IMR-90 (cell line): ENCODE results near the gene GNG8. TPM values are rescaled to one million over a fixed set of nuclear protein-coding genes. Genes with fewer than 3 reads are reported as not detected.
A peak's percentile ranks its signal among the peaks of the same experiment; 100 is the strongest.

Experiments
- ATAC-seq: fragments of 200-7000 bp; cut with Tn5 transposase; 2 replicates; pipeline ENCODE4 v1.9.1; 2020; ENCODE audit warnings: low read depth, mild to moderate bottlenecking, moderate library complexity
- BruUV-seq: library from RNA; stranded (reverse); fragments of 400-500 nt; replicated peaks from 2 replicates; lab custom pipeline; 2021; lab: Mats Ljungman, UMichigan
- CTCF ChIA-PET: fragments of 300-600 bp; formaldehyde crosslinking; extraction: SDS; loops from one replicate; lab custom pipeline; 2021; ENCODE audit warnings: antibody characterized with exemption; lab: Yijun Ruan, JAX
- POLR2A ChIA-PET: fragments of 300-600 bp; sonication (Branson Sonifier 250); formaldehyde crosslinking; loops from one replicate; lab custom pipeline; 2022; ENCODE audit warnings: antibody characterized with exemption; ENCODE audit not compliant: unreplicated experiment; lab: Charles Lee
- DNase-seq: peaks from one replicate; pipeline ENCODE4 v3.0.0; 2013
- H2AFZ ChIP-seq: replicated peaks from 2 replicates; pipeline ENCODE3; 2013; ENCODE audit warnings: low read length, mild to moderate bottlenecking; ENCODE audit not compliant: poor library complexity
- H2AK5ac ChIP-seq: 2 replicates; pipeline ENCODE4 v1.6.1; 2013; ENCODE audit warnings: low read depth, low read length, inconsistent platforms
- H2AK9ac ChIP-seq: replicated peaks from 2 replicates; pipeline ENCODE3; 2013; ENCODE audit warnings: mild to moderate bottlenecking, low read depth, low read length, moderate library complexity; ENCODE audit not compliant: poor library complexity
- H2BK120ac ChIP-seq: 2 replicates; pipeline ENCODE4 v1.6.1; 2013; ENCODE audit warnings: low read depth, low read length, inconsistent platforms
- H2BK15ac ChIP-seq: 3 replicates; pipeline ENCODE4 v1.6.1; 2013; ENCODE audit warnings: low read depth, low read length, inconsistent platforms
- H2BK20ac ChIP-seq: 2 replicates; pipeline ENCODE4 v1.6.1; 2013; ENCODE audit warnings: low read depth, mild to moderate bottlenecking, inconsistent platforms, low read length, moderate library complexity
- H2BK5ac ChIP-seq: 2 replicates; pipeline ENCODE4 v1.6.1; 2013; ENCODE audit warnings: mild to moderate bottlenecking, low read depth, low read length, inconsistent platforms; ENCODE audit not compliant: poor library complexity, severe bottlenecking
- H3K14ac ChIP-seq: replicated peaks from 2 replicates; pipeline ENCODE4 v1.6.1; 2013; ENCODE audit warnings: low read depth, low read length, inconsistent platforms
- H3K18ac ChIP-seq: 2 replicates; pipeline ENCODE4 v1.6.1; 2013; ENCODE audit warnings: low read depth, low read length, control low read depth
- H3K23ac ChIP-seq: 2 replicates; pipeline ENCODE4 v1.6.1; 2013; ENCODE audit warnings: low read depth, low read length, inconsistent platforms
- H3K27ac ChIP-seq: 2 replicates; pipeline ENCODE4 v1.5.1; 2013; ENCODE audit warnings: mild to moderate bottlenecking, control low read depth, low read length; ENCODE audit not compliant: insufficient read depth
- H3K27me3 ChIP-seq: 2 replicates; pipeline ENCODE4 v1.6.1; 2013; ENCODE audit warnings: low read length; ENCODE audit not compliant: control insufficient read depth, insufficient read depth
- H3K36me3 ChIP-seq: 2 replicates; pipeline ENCODE4 v1.6.1; 2013; ENCODE audit warnings: low read length, mixed read lengths; ENCODE audit not compliant: control insufficient read depth, insufficient read depth
- H3K4ac ChIP-seq: 2 replicates; pipeline ENCODE4 v1.6.1; 2013; ENCODE audit warnings: low read depth, low read length, inconsistent platforms
- H3K4me1 ChIP-seq: 2 replicates; pipeline ENCODE4 v1.6.1; 2013; ENCODE audit warnings: low read length, mixed read lengths; ENCODE audit not compliant: control insufficient read depth, insufficient read depth
- H3K4me2 ChIP-seq: 2 replicates; pipeline ENCODE4 v1.6.1; 2013; ENCODE audit warnings: low read depth, mild to moderate bottlenecking, control low read depth, low read length, moderate library complexity
- H3K4me3 ChIP-seq: 2 replicates; pipeline ENCODE4 v1.5.1; 2013; ENCODE audit warnings: low read depth, mild to moderate bottlenecking, control low read depth, low read length, moderate library complexity; ENCODE audit not compliant: insufficient read depth
- H3K56ac ChIP-seq: 2 replicates; pipeline ENCODE4 v1.6.1; 2013; ENCODE audit warnings: low read length, inconsistent platforms; ENCODE audit not compliant: insufficient read depth; ENCODE audit errors: extremely low read depth
- H3K79me1 ChIP-seq, 2 experiments: 2 replicates each; pipeline ENCODE4 v1.6.1; 2013; ENCODE audit warnings: low read length in 2 of 2, inconsistent platforms in 1 of 2, low read depth in 1 of 2
- H3K9ac ChIP-seq: 2 replicates; pipeline ENCODE4 v1.6.1; 2013; ENCODE audit warnings: low read depth, low read length, control low read depth
- H3K9me1 ChIP-seq: 2 replicates; pipeline ENCODE4 v1.6.1; 2013; ENCODE audit warnings: low read length, inconsistent platforms; ENCODE audit not compliant: insufficient read depth
- H3K9me3 ChIP-seq: 2 replicates; pipeline ENCODE4 v1.6.1; 2013; ENCODE audit warnings: low read length; ENCODE audit not compliant: control insufficient read depth, insufficient read depth
- H4K20me1 ChIP-seq: 2 replicates; pipeline ENCODE4 v1.6.1; 2013; ENCODE audit warnings: low read length, inconsistent platforms; ENCODE audit not compliant: insufficient read depth
- H4K5ac ChIP-seq: 2 replicates; pipeline ENCODE4 v1.6.1; 2013; ENCODE audit warnings: mild to moderate bottlenecking, low read depth, low read length, control low read depth
- H4K8ac ChIP-seq, 2 experiments: 2 replicates each; pipeline ENCODE4 v1.6.1; 2013; ENCODE audit warnings: low read depth in 2 of 2, low read length in 2 of 2, control low read depth in 1 of 2, inconsistent platforms in 1 of 2
- H4K91ac ChIP-seq: 2 replicates; pipeline ENCODE4 v1.6.1; 2013; ENCODE audit warnings: low read depth, low read length, inconsistent platforms; ENCODE audit not compliant: insufficient read depth
- BHLHE40 ChIP-seq: fragments of 150-350 bp; IDR thresholded peaks from 2 replicates; pipeline ENCODE4 v1.6.1; 2016; ENCODE audit warnings: mild to moderate bottlenecking, low read depth, low read length
- MAZ ChIP-seq: IDR thresholded peaks from 2 replicates; pipeline ENCODE4 v1.6.1; 2012; ENCODE audit warnings: low read depth, mild to moderate bottlenecking, low read length, improper control_type of control experiment, moderate library complexity, borderline replicate concordance
- RAD21 ChIP-seq: IDR thresholded peaks from 2 replicates; pipeline ENCODE4 v1.6.1; 2012; ENCODE audit warnings: low read length, improper control_type of control experiment
- RFX5 ChIP-seq: IDR thresholded peaks from 2 replicates; pipeline ENCODE4 v1.8.0; 2012; ENCODE audit warnings: low read depth, mild to moderate bottlenecking, low read length, moderate library complexity
- USF2 ChIP-seq: fragments of 150-350 bp; IDR thresholded peaks from 2 replicates; pipeline ENCODE4 v1.6.1; 2017; ENCODE audit warnings: mild to moderate bottlenecking, antibody characterized with exemption, low read length, low read depth
- WGBS, 2 experiments: methylation state at CpG; one replicate each; pipeline versions ENCODE4 v1.1.5 to v1.1.7; 2013; ENCODE audit warnings: missing lambda C conversion rate in 2 of 2; ENCODE audit not compliant: insufficient read length in 1 of 2; ENCODE audit errors: extremely low coverage in 2 of 2; 5-methylcytosine and 5-hydroxymethylcytosine counted together
- dilution Hi-C: fragments of 300-500 bp; cut with HindIII; formaldehyde crosslinking; loops from one replicate; pipeline ENCODE4 v1.14.3; 2018; ENCODE audit warnings: low sequenced_read_pairs; ENCODE audit not compliant: unreplicated experiment
- in situ Hi-C: fragments of 300-500 bp; cut with MboI; formaldehyde crosslinking; loops from 3 replicates; pipeline ENCODE4 v1.14.3; 2019; ENCODE audit warnings: low sequenced_read_pairs, inconsistent platforms, mixed read lengths
- intact Hi-C: fragments of 100-400 bp; cut with micrococcal nuclease; formaldehyde crosslinking; loops from 2 replicates; pipeline ENCODE4 v1.10.0; 2022
- polyA plus RNA-seq, 3 experiments: library from polyadenylated mRNA; depleted of rRNA; stranded (reverse); fragments of >200 nt; gene quantifications; 2 replicates each; pipeline ENCODE4 v1.2.3, GENCODE V29; 2012; ENCODE audit warnings: low replicate concordance in 1 of 3
- total RNA-seq: library from RNA; depleted of rRNA; stranded (reverse); fragments of >200 nt; gene quantifications from 2 replicates; pipeline ENCODE4 v1.2.3, GENCODE V29; 2012

Gene GNG8
- total and polyA plus RNA-seq, 2 of the 4 experiments (the other 2 are of a cell fraction): not detected

GRCh38 chr19:46639358-46640182 lies 3.6 kb upstream of the GNG8 start:
- Histone ChIP-seq H3K9ac (peak overlapping the region; percentile 23), H3K18ac (peak overlapping the region; percentile 12; the same call in 1 of the 2 replicates), H3K4ac (peak overlapping the region; percentile 67), H3K27me3 (no peaks in the 10 kb centered on the region; the same call in 1 of the 2 replicates), H2BK5ac (peak overlapping the region; percentile 7), H3K4me3 (peak overlapping the region; percentile 41), H3K27ac (peak overlapping the region; percentile 58), H3K9me3 (no peaks in the 10 kb centered on the region), H2AK9ac (peak overlapping the region; percentile 94), H2AK5ac (peak overlapping the region; percentile 84; the same call in 1 of the 2 replicates), H3K4me2 (peak overlapping the region; percentile 60), H2BK20ac (0 out of 2 replicates have a peak overlapping the region, but pooled peaks have one; percentile 6), H3K4me1 (peaks cover 3% of the 10 kb centered on the region; the same call in 1 of the 2 replicates), H4K8ac (peak overlapping the region; percentile 11 to 91), H2AFZ (peak overlapping the region; percentile 98), H4K91ac (peak overlapping the region; percentile 24), H3K9me1 (no peaks in the 10 kb centered on the region), H3K14ac (peak overlapping the region; percentile 74; the same call in 1 of the 2 replicates), H3K56ac (no peak overlapping the region), H4K5ac (peak overlapping the region; percentile 18; the same call in 1 of the 2 replicates), H3K36me3 (no peaks in the 10 kb centered on the region), H4K20me1 (peaks cover 4% of the 10 kb centered on the region; the same call in 1 of the 2 replicates), H3K23ac (peak overlapping the region; percentile 46), H2BK120ac (peak overlapping the region; percentile 47; the same call in 1 of the 2 replicates), H2BK15ac (peak overlapping the region; percentile 1; the same call in 1 of the 3 replicates), H3K79me1 (no peaks in the 10 kb centered on the region)
- intact Hi-C loops: no loop called here
- BruUV-seq: no TSS peak
- CTCF ChIA-PET: interaction anchor here (1.0 kb wide), 1 partner anchor 101 kb away, joined by 8 read pairs; no protein-coding TSS in a partner anchor
- WGBS, 2 experiments: 0% methylated on average over 7 of the region's 49 CpGs; no CpG with 5 or more reads in 1 of the 2 experiments
- in situ Hi-C loops: no loop called here
- ATAC-seq: peak; percentile 48
- peak; percentile 58 for DNase-seq
- TF ChIP-seq MAZ (peak; percentile 71; the same call in 1 of the 2 replicates), RAD21 (peak; percentile 2; the same call in 1 of the 2 replicates), RFX5 (no peak), BHLHE40 (0 out of 2 replicates have a peak, but pooled peaks have one; percentile 7), USF2 (no peak)
- POLR2A ChIA-PET: interaction anchor here (0.6 to 1.0 kb wide), 2 partner anchors 17 to 22 kb away, joined by 3 to 5 read pairs; partner anchors contain the start of gene DACT3
- dilution Hi-C loops: no loop called here
